Astrocyte of the cerebellum (primary cell): ENCODE results near the gene DOCK4.

Experiments used
- DNase-seq: peaks from one replicate; pipeline ENCODE4 v3.0.0-alpha.2; 2011; ENCODE audit warnings: low read depth
- H3K4me3 ChIP-seq: 2 replicates; pipeline ENCODE4 v1.5.1; 2011; ENCODE audit warnings: mild to moderate bottlenecking, low read depth, low read length, moderate library complexity
- CTCF ChIP-seq: IDR thresholded peaks from 2 replicates; pipeline ENCODE4 v1.5.1; 2012; ENCODE audit warnings: low read length, low read depth, moderate library complexity, mild to moderate bottlenecking; ENCODE audit errors: missing control alignments
- in situ Hi-C: cut with HindIII; loops from 2 replicates; pipeline ENCODE4 v1.10.0; 2017; ENCODE audit warnings: low sequenced_read_pairs

Gene DOCK4

DNA sequence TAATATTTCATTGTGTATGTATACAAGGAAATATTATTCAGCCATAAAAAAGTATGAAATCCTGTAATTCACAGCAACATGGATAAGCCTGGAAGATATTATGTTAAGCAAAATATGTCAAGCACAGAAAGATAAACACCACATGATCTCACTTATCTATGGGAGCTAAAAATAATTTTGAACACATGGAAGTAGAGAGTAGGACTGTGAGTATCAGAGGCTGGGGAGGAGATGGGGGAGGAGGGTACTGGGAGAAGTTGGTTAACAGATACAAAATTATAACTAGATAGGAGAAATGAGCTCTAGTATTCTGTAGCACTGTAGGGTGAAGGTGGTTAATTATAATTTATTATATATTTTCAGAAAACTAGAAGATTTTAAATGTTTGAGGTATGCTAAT is 132.7 kb downstream of the DOCK4 start:
- TF ChIP-seq CTCF = no peak
- DNase-seq = no peak
- no peak overlapping the region for H3K4me3 ChIP-seq
- in situ Hi-C loops = no loop called here

- no peak for TF ChIP-seq CTCF
- DNase-seq = no peak
- in situ Hi-C loops = no loop called here
- no peak overlapping the region for H3K4me3 ChIP-seq
Measured at GRCh38 chr7:112072541-112073245, 133.5 kb downstream of the DOCK4 start.

- no peak overlapping the region for H3K4me3 ChIP-seq
- in situ Hi-C loops = no loop called here
- DNase-seq = no peak
- no peak for TF ChIP-seq CTCF
Measured at GRCh38 chr7:112071856-112072255, 134.3 kb downstream of the DOCK4 start.

DNA sequence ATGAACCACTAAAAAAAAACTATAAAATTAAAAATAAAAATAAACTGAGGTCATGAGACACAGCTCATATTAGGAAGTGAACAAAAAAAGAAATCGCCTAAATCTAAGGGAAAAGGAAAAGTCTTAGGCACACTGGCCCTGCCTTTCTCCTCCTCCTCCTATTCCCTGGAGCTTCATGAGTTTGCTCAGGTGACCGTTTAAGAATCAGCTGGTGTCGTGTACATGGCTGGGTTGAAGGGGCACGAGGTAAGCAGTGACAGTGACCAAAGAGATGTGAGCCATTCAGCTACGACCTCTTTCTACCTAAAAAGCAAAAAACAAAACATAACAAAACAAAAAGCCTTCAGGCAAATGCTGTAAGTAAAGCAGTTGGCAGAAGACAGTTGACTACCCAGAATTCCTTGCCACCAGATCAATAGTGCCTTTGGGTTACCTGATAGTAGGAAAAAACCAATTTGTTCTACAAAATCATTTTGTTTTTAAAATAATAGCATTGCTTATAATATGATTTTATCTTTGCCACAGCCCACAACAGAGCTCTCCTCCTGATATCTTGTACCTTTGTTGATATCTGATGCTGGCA is 135.4 kb downstream of the DOCK4 start:
- no peak for TF ChIP-seq CTCF
- DNase-seq = no peak
- in situ Hi-C loops = no loop called here
- H3K4me3 ChIP-seq = no peak overlapping the region

- TF ChIP-seq CTCF = no peak
- no peak overlapping the region for H3K4me3 ChIP-seq
- DNase-seq = no peak
- in situ Hi-C loops = no loop called here
Measured at GRCh38 chr7:112069879-112070321, 136.3 kb downstream of the DOCK4 start.

DNA sequence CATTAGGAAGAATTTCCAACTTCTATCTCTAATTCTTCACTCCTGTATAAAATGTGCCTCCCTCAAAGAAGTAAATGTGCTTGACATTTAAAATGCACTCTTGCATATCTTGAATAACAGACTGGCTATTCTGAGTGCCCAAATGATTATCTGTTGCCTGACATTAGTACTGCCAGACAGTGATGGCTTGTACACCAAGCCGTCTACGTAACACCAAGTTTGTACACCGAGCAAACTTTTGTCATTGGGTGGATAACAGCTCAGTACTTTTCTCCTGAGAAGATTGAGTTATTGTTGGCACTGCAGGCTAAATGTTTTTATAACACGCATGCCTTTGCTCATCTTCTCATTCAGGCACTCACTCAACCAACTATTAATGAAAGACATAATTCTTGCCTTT is 137.2 kb downstream of the DOCK4 start:
- DNase-seq = no peak
- no peak for TF ChIP-seq CTCF
- in situ Hi-C loops = no loop called here
- no peak overlapping the region for H3K4me3 ChIP-seq
